Measurements from ENCODE around the gene KLHDC4.

GRCh38 chr16:87742781-87743490 lies 22.9 kb downstream of the KLHDC4 start:
- TF ChIP-seq CTCF (IDR thresholded peaks at IDR 0.05; ENCODE audit: poor library complexity) (no peak), EZH2 (IDR thresholded peaks at IDR 0.05; ENCODE audit: borderline replicate concordance) (no peak), EZH2phosphoT487 (IDR thresholded peaks at IDR 0.05; ENCODE audit: low read depth, severe bottlenecking, unreplicated experiment) (no peak)

Measured in hepatocyte (in vitro differentiated cells).